CD1c-positive myeloid dendritic cell (primary cell): ENCODE results near the gene PCDHGC3.

Experiments used
- DNase-seq: peaks from one replicate; pipeline ENCODE4 v3.0.0-alpha.2; 2016; ENCODE audit errors: extremely low spot score

Gene PCDHGC3

DNA sequence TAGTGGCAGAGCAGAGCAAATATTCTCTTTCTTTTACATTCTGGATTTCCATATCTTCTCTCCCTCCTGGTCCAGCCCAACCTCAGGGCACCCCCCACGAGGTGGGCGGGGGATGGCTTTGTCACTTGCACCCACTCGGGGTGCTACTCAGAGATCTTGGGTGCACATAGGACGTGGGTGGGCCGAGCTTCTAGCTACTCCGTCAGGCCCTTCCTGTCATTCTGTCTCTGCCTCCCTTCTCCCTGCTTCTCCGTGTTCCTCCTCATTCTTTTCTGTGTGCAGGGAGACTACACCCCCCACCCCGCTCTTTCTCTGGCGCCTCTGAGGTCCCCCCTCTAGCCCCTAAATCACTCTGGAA is 32.7 kb downstream of the PCDHGC3 start:
- DNase-seq: peak; percentile 45

DNA sequence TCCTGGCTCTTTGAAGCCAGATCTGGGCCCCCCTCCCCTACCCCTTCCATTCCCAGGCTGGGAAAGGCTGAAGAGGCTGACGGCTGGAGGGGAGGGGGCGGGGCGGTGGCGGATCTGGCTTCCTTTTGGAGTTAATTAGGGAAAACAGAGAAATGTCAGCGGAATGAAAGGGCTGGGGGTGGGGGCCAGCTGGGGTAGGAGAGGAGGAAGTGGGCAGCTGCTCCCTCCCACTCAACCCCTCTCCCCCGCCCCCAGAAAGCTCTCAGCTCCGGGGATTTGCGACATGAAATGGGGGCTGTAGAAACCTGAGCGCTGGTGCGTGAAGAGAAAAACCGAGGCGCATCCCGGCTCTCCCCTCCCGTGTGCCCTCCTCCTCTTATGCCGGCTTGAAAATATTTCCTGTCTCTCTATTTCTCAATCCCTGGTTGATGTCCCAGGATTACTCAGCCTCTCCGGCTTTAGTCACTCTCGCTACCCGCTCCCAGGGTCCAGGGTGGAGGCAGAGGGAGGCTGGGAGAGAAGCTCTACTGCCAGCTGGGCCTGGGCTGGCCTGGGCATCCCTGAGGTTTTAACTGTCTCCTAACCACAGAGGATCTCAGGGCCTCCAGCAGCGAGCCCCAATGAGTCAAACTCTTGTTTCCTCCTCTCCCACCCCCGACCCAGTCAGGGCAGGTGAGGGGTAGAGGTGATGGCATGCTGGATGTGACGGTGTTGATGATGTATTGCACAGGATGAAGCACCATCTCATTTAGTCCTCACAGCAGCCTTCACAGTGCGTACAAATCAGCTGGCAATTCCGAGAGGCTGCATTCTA is 33.2 kb downstream of the PCDHGC3 start:
- peak; percentile 43 for DNase-seq

DNA sequence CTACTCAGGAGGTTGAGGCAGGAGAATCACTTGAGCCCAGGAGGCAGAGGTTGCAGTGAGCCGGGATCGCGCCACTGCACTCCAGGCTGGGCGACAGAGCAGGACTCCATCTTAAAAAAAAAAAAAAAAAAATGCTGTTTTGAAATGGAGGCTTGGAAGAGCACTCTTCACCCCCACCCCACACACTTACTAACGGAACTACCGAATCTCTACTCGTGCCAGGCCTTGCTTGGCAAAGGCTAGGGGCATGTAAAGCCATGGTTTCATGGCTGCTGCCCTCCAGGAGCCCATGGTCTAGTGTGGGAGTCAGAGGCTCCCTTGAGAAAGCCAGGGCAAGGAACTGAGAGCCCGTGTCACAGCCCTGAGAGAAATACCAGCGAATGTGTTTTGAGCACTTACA is 34.4 kb downstream of the PCDHGC3 start:
- no peak for DNase-seq

DNA sequence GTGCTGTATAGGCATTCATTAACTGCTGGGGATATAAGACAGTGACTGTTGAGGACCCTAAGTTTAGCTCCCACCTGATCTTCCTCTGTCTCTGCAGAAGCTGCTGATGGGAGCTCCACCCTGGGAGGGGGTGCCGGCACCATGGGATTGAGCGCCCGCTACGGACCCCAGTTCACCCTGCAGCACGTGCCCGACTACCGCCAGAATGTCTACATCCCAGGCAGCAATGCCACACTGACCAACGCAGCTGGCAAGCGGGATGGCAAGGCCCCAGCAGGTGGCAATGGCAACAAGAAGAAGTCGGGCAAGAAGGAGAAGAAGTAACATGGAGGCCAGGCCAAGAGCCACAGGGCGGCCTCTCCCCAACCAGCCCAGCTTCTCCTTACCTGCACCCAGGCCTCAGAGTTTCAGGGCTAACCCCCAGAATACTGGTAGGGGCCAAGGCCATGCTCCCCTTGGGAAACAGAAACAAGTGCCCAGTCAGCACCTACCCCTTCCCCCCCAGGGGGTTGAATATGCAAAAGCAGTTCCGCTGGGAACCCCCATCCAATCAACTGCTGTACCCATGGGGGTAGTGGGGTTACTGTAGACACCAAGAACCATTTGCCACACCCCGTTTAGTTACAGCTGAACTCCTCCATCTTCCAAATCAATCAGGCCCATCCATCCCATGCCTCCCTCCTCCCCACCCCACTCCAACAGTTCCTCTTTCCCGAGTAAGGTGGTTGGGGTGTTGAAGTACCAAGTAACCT is 35.3 kb downstream of the PCDHGC3 start:
- no peak for DNase-seq

DNA sequence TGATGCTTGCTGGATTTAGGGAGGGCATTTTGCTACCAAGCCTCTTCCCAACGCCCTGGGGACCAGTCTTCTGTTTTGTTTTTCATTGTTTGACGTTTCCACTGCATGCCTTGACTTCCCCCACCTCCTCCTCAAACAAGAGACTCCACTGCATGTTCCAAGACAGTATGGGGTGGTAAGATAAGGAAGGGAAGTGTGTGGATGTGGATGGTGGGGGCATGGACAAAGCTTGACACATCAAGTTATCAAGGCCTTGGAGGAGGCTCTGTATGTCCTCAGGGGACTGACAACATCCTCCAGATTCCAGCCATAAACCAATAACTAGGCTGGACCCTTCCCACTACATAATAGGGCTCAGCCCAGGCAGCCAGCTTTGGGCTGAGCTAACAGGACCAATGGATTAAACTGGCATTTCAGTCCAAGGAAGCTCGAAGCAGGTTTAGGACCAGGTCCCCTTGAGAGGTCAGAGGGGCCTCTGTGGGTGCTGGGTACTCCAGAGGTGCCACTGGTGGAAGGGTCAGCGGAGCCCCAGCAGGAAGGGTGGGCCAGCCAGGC is 36.1 kb downstream of the PCDHGC3 start:
- no peak for DNase-seq

DNA sequence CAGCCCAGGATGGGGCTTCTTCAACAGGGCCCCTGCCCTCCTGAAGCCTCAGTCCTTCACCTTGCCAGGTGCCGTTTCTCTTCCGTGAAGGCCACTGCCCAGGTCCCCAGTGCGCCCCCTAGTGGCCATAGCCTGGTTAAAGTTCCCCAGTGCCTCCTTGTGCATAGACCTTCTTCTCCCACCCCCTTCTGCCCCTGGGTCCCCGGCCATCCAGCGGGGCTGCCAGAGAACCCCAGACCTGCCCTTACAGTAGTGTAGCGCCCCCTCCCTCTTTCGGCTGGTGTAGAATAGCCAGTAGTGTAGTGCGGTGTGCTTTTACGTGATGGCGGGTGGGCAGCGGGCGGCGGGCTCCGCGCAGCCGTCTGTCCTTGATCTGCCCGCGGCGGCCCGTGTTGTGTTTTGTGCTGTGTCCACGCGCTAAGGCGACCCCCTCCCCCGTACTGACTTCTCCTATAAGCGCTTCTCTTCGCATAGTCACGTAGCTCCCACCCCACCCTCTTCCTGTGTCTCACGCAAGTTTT is 36.7 kb downstream of the PCDHGC3 start:
- peak; percentile 71 for DNase-seq

DNA sequence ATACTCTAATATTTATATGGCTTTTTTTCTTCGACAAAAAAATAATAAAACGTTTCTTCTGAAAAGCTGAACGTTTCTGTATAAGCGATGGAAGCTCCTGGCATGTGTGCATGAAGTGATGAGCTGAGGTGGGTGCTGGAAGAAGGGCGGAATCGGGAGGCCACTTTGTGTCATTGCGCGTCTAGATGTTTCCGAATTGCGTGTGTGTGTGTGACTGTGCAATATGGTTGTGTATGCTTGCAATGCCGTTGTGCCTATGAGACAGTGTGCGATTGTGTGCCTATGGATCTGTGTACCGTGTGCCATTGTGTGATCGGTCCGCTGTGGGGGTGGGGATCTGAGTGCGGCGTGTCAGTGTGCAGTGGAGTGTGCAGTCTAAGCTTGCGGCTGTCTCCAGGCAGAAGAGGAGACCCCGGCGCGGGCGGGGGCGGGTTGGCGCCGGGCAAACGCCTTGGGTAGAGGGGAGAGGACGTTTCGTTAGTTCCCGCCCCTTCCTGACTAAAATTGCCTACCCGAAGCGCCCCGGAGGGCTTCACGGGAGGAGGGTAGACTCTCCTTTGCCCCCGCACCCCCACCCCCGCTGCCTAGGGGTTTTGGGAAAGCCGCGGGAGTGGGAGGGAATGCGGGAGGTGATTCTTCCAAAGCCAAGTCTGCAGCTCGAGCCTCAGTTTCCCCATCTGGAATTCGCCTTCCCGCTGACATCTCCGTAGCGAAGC is 37.3 kb downstream of the PCDHGC3 start:
- peak; percentile 40 for DNase-seq

DNA sequence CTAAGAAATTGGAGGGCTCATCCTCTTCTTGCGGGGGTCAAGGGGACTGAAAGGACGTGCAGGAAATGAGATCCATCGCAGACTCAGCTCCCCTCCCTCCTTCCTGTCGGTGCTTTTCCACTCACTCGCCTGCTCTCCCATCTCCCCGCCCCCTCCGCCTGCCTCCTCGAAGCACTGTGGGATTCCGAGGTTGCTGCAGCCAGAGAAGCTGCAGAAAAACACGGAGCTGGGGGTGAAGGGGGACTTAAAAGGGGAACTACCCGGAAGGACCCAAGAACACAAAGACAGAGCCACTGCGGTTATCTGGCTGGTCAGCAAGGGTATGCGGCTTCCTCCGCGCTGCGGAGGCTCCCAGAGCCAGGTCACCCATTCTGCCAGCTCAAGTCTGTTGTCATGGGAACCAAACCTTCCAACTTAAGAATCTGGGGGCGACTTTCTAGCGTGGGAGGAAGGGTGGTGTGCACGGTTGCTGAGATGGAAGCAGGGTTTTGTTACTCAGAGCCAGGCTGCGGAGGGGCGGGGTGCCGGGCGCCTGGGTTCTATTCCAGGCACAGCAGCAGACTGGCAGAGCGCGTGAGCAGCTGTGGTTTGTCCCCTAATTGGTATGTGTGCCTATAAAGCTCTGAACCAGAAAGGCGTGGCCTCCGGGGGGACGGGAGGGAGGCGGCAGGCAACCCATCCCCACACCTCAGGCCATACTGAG is 38.0 kb downstream of the PCDHGC3 start:
- peak; percentile 78 for DNase-seq

DNA sequence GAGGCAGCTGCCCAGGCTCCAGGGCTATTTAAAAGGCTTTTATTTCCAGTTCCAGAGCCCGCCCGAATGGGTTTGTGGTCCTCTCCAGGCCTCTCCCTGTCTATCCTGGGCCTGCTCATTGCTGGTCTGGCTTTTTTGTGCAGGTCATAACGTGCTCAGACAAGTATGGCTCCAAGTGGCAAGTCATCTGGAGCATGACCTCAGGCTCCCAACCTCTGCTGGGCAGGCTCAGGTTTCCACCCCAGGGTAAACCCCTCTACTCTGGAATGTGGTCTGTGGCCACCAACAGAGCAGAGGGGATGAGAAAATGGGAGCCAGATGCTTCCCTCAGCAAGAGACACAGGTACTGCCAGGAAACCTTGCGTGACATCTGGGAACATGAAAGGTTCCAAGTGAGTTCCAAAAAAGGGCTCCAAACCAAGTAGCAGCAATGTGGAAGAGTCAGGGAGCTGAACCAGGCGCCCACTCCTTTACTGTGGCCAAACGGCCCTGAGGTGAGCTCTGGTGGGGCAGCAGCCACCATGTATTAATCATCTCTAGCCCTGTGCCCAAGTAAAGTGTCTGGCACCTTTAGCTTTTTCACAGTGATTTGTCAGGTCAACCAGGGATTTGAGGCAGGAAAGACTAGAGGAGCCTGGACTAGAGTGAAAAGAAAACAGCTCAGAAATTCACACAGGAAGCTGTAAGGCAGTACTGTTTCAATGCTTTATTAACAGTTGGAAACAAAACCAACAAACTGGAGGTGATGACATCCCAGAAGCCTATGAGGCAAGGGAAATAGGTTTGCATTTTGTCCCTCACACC is 38.8 kb downstream of the PCDHGC3 start:
- DNase-seq: no peak

DNA sequence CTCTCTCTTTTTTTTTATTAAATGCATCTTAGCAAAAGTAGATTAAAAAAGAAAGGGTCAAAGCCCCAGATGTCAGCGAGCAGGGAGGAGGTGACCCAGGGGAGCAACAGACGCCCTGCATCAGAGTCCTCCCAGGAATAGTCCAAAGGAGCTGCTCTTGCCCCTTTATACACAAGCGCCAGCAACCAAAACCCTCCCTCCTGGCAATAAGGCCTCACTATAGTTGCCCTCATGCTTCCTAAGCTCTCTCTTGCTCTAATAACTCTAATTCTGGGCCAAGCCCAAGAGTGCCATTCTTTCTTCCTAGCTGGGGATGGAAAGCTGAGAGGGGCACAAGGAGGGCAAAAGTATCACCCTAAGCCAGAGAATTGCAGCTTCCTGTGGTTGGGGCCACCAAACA is 39.4 kb downstream of the PCDHGC3 start:
- DNase-seq: no peak

DNA sequence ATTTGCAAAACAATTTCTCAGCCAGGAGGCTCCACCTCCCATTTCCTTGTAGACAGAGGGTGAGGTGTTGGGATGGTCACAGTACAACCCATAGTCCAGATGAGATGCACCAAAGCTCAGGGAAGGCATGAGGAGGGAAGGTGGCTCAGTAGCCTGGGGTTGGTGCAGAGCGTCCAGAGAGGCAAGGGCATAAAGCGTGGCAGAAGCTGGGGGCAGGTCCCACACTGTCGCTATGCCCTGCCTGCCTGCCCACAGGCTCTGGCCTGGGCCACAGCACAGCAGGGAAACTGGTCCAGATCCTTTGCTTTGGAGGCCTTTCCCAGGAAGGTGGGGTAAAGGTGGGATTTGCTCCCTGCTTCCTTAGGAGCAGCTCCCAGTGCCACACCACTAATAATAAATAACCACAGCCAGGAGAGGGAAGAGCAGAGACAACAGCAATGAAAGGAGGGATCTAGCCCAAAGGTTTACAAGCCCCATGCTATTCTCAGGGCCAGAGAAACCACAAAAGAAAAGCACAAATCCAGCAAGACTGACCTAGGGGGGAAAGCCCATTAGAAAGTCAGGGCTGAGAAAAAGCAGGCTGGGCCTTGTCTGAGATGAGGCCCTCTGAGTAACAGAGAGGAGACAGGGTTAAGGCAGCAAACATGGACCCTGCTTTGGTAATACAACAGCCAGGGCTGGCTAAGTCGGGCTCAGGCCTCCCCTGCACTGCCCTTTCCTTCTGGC is 40.3 kb downstream of the PCDHGC3 start:
- DNase-seq: no peak

DNA sequence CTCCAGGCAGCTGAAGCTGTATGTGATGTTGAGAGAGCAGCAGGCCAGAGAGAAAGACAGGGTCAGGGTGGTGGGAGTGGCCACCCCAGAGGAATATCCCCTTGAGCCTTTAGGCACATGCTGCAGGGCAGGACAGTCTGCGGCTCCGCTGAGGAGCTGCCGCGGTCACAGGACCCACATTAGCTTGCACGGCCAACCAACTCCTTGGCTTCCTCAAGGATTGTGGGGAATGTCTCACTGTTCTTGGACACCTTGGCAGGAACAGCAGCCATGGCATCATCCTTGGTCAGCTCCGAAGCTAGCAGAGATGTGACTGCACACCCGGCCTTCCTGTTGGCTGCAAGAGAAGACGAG is 40.9 kb downstream of the PCDHGC3 start:
- DNase-seq: no peak

DNA sequence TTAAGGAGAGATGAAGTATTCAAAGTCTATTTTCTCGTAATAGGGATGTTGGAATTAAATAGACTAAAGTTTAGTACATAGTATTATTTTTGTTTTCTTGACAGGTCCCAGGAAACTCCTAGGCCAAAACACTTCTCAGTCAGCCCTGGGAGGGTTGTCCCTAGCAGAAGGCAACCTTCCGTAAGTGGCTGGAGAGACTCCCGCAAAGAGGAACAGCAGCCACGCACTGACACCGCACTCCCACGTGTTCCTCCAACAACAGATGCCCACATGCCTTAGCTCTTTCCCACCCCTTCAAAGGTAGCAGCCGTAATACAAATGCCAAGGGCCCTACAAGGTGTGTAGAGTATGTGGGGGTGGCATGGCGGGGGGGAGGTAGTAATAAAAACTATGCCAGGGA is 41.5 kb downstream of the PCDHGC3 start:
- peak; percentile 52 for DNase-seq

DNA sequence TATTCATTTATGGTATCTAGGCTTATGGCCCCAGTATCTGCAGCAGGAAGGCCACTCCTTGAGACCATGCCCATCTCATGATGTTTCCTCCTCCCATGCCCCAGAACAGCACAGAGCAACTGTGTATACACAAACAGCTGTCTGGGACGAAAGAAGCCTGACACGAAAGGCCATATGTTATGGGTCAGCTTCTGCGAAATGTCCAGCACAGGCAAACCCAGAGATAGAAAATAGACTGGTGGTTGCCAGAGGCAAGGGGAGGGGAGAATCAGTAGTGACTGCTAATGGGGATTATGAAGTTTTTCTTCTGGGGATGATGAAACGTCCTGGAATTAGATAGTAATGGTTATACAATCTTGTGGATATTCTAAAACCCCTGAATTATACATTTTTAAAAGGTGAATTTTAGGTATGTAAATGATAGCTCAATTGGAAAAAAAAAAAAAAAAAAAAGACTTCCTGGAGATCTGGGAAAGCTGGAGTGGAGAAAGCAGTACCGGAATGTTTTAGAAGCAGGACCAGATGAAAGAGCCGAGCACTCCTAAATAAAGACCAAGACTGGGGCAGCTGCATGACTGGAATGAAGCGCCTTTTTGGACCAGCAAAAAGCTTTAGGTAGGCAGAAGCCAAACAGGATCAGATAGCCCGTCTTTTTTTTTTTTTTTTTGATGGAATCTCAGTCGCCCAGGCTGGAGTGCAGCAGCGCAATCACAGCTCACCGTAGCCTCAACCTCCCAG is 42.3 kb downstream of the PCDHGC3 start:
- DNase-seq: no peak

DNA sequence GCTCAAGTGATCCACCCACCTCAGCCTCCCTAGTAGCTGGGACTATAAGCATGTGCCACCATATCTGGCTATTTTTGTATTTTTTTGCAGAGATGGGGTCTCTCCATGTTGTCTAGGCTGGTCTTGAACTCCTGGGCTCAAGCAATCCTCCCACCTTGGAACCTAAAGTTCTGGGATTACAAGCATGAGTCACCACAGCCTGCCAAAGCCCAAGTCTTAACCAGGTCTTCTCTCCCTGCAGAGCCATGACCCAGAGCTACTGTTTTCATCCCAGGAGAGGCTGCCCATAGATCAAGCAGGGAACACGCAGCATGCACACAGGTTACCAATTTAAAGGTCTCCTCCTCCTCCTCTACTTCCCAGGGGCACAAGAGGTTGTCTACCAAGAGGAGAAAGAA is 42.9 kb downstream of the PCDHGC3 start:
- no peak for DNase-seq

DNA sequence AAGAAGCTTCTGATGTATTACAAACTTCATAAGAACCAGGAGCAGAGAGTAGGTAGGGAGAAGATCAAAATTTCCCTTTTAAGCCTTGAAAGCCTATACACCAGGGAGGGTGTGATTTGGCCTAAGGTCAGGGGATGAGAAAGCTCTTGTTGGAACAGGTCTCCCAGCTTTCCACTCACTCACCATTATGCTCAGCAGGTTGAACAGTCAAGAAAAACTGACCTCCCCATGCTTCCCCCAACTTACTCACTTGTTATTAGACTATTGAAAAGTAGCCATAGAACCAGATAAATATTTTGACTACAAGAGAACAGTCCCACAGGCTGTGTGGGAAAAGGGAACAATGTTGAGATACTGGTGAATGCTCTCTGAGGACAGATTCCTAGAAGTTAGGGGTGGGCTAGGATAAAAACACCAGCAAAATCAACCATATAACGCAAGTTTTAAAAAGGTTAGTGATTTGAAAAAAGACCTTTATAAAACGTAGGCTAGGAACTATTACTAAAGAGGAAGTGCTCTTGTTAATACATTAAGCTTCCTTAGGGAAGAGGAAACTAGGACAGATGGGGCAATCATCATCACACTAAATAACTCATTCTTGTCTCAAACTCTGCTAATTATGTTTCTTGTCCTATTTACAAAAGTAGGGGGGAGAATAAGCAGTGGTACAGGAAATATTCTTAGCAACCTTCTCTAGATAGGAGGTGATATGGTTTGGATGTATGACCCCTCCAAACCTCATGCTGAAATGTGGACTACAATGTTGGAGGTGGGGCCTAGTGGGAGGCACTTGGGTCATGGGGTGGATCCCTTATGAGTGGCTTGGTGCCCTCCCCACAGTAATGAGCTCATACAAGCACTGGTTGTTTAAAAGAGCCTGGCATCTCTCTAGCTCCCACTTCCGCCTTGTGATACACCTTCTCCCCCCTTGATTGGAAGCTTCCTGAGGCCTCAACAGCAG is 44.1 kb downstream of the PCDHGC3 start:
- DNase-seq: peak; percentile 76

DNA sequence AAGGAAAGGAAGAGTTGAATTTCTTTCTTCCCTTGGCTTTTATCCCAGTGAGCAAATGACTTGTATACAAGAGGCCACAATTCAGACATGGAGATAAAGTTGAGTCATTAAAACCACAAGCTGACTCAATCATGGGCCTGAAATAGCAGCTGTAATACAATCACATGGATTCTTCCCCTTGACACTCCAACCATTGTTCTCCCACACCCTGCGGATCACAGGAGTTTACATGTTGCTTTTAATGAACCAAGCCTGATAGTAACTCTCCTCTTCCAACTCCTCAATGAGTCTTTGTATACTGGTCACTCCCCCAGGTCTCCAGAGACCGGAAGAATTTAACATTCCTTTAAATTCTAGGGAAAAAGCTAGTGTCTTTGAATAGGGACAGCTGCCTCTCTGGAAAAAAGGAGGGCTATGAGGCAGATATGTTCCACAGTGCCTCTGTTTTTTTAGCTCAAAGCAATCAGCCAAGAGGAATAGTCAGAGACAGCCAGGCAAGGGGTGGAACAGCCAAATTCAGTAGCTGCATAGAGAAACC is 45.5 kb downstream of the PCDHGC3 start:
- peak; percentile 87 for DNase-seq

DNA sequence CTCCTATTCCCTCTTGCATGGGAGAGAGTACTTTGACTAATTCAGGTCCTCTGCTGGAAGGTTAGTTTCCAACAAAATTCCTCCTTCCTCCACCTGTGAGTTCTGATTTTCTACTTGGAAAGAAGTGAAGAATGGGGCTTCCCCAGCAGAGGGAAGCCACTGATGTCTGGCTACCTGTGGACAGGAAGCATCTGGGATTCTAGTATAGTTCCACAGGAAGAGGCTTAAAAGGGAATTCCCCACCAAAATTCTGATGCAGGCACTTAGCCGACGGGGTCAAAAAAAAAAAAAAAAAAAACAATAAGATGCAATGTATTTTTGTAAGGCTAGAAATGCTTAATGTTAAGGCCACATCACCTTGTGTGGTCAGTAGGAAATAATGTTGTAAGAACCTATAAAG is 46.5 kb downstream of the PCDHGC3 start:
- no peak for DNase-seq
